ENCODE data around the gene FIBP. TPM values are rescaled to one million over a fixed set of nuclear protein-coding genes. Genes with fewer than 3 reads are reported as not detected.
A peak's percentile ranks its signal among the peaks of the same experiment; 100 is the strongest.

Gene FIBP
- total and polyA plus RNA-seq, 10 of the 15 experiments (the other 5 are each of a cell fraction or from before 2014, with no cell fraction given), result 65.1 to 182 (median 94.6) TPM

DNA sequence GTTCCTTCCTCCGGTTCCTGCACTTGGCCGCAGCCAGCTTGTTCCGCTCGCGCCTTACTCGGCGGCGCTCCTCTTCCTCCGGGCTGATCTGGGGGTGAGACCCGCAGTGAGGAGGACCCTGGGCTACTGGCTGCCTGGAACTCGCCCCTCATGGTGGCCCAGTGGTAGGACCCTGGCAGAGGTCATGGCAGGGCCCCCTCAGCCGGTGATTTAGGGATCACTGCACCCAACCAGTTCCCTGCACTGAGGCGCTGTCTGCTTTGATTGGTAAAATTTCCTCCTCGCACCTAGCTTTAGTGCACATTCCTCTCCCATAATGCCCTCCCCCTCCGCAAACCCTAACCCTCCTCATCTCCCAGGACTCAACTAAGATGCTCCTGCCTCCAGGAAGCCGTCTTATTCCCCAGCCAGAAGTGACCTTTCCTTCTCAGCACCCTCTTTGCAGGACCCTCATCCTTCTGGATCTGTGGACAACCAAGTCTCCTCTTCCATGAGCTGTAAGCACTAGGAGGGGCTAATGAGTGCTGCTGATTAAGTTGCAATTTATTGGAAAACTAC lies 5.8 kb upstream of the FIBP start (continued):
- peak in 1 of 2 experiments; percentile 18; a peak in 1 of 4 replicates for TF ChIP-seq SRF (IDR thresholded peaks at IDR 0.05; ENCODE audit: low read depth in 2 of 2, low read length in 2 of 2)
- no peak for TF ChIP-seq TARDBP (IDR thresholded peaks at IDR 0.05; ENCODE audit: borderline replicate concordance)
- TF ChIP-seq HDAC6 (IDR thresholded peaks at IDR 0.05; ENCODE audit: unreplicated experiment), result no peak
- TF ChIP-seq RB1 (IDR thresholded peaks at IDR 0.05; ENCODE audit: borderline replicate concordance), result no peak; the same call in 1 of the 2 replicates
- no peak for TF ChIP-seq EED (IDR thresholded peaks at IDR 0.05; ENCODE audit: low read depth)
- no peak for TF ChIP-seq PAX8 (IDR thresholded peaks at IDR 0.05)

DNA sequence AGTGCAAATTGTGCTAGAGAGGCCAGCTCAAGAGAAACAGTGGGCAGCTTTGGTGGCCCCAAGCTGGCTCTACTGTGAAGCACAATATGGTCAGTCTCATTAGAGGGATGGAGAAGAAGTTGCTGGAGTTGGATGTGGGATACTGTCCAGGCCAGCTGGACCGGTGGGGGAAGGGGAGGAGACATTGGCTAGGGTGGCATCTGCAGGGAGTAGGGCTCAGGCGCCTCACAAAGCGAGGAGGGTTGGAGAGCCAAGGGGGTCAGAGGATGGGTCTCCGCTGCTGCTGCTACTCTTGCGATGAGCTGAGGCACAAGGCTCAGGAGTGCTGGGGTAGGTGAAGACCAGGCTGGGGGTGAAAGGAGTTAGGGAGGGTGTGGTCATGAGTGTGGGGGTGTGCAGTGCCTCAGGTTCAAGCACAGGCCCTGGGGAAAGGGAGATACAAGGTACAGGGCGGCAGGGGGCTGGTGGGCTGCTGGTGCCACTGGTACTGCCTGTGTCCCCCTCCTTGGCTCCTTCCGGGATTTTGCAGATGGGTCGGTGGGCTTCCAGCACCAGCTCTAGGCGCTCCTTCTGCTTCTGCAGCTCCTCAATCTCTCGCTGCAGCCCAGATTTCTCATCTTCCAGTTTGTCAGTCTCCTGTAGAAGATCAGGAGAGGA lies 4.5 kb upstream of the FIBP start:
- in situ Hi-C loops (cut with MboI) (no loop called here), intact Hi-C loops (cut with micrococcal nuclease; ENCODE audit: unreplicated experiment) (loop anchor here (5.0 to 10.0 kb wide), 2 partner anchors 35 to 242 kb away; no protein-coding TSS in a partner anchor)
- Histone ChIP-seq H4K20me1 (ENCODE audit: control insufficient read depth, insufficient read depth) (no peaks in the 10 kb centered on the region), H3K9me3 (replicated peaks; ENCODE audit: control insufficient read depth, insufficient read depth, low read length) (no peaks in the 10 kb centered on the region), H3K4me2 (ENCODE audit: control insufficient read depth, insufficient read depth) (peak overlapping the region; percentile 99), H3K36me3 (ENCODE audit: control insufficient read depth in 2 of 2, insufficient read depth in 2 of 2, low read length in 1 of 2) (no peaks in the 10 kb centered on the region), H3K27me3 (replicated peaks in 1 of 2; ENCODE audit: control insufficient read depth in 2 of 2, insufficient read depth in 2 of 2, low read length in 1 of 2) (no peaks in the 10 kb centered on the region), H3K27ac (ENCODE audit: control insufficient read depth, insufficient read depth) (0 out of 2 replicates have a peak overlapping the region, but pooled peaks have one; percentile 22), H2AFZ (ENCODE audit: control insufficient read depth, low read depth, low read length) (no peak overlapping the region), H3K4me3 (peak overlapping the region; percentile 98), H3K4me1 (ENCODE audit: control insufficient read depth, insufficient read depth, low read length) (peaks cover 27% of the 10 kb centered on the region), H3K79me2 (ENCODE audit: control insufficient read depth, insufficient read depth, low read length) (peaks cover 49% of the 10 kb centered on the region), H3K9ac (ENCODE audit: control insufficient read depth, insufficient read depth, low read length) (peak overlapping the region; percentile 94)
- RAD21 ChIA-PET (ENCODE audit: unreplicated experiment), result interaction anchor here (1.3 to 8.0 kb wide), 5 partner anchors 8 to 70 kb away, joined by 4 to 76 read pairs (median 18); partner anchors contain the start of genes C11orf68, CFL1, FOSL1 and MUS81
- FAIRE-seq (no peak), DNase-seq (ENCODE audit: low read depth, low spot score) (no peak), ATAC-seq (no peak)
- no TSS peak for BruUV-seq (replicated peaks)
- SMC1A ChIA-PET (ENCODE audit: uncharacterized antibody, unreplicated experiment), result interaction anchor here (1.1 to 6.7 kb wide), 5 partner anchors 9 to 96 kb away, joined by 3 to 52 read pairs (median 12); partner anchors contain the start of genes CFL1 and MUS81
- CTCF ChIA-PET, result interaction anchor here (0.8 to 9.2 kb wide), 12 partner anchors 8 to 181 kb away, joined by 3 to 146 read pairs (median 4); partner anchors contain the start of genes BANF1, CFL1, EIF1AD and MUS81
- WGBS (ENCODE audit: insufficient coverage, insufficient replicate concordance, low lambda C conversion rate, missing lambda C conversion rate), result 13% methylated on average over 10 of the region's 10 CpGs
- TF ChIP-seq POLR2AphosphoS5 (IDR thresholded peaks at IDR 0.05; ENCODE audit: low read length) (peak; percentile 26; the same call in 1 of the 2 replicates), JUNB (IDR thresholded peaks at IDR 0.05) (no peak), GABPA (IDR thresholded peaks at IDR 0.05; ENCODE audit: low read depth) (no peak), POLR2AphosphoS2 (IDR thresholded peaks at IDR 0.05; ENCODE audit: low read depth, low read length) (peak; percentile 74)
- POLR2A ChIA-PET, result interaction anchor here (1.2 to 7.4 kb wide), 8 partner anchors 9 to 80 kb away, joined by 3 to 155 read pairs (median 3); partner anchors contain the start of genes CFL1, FOSL1, MUS81 and SART1

Measured in GM12878 (cell line).